Mesenchymal stem cell (in vitro differentiated cells and primary cell): ENCODE measurements around the gene CIDEC.
"Not testable (repeated sequence)": the region's sequence is repeated elsewhere in the genome, so short reads cannot be mapped to it uniquely, and the experiment has no call there.

Experiments used
- DNase-seq: peaks from one replicate; pipeline ENCODE4 v3.0.0-alpha.2; 2013
- H2AFZ ChIP-seq: one replicate; pipeline ENCODE4 v1.6.1; 2013; ENCODE audit warnings: low read depth, mild to moderate bottlenecking, control low read depth, inconsistent platforms, low read length, moderate library complexity
- H2AK5ac ChIP-seq: 2 replicates; pipeline ENCODE4 v1.6.1; 2013; ENCODE audit warnings: low read length, moderate library complexity, mild to moderate bottlenecking, inconsistent platforms; ENCODE audit not compliant: severe bottlenecking
- H2BK120ac ChIP-seq: one replicate; pipeline ENCODE4 v1.6.1; 2013; ENCODE audit warnings: low read depth, mild to moderate bottlenecking, inconsistent platforms, low read length, moderate library complexity
- H2BK12ac ChIP-seq, 2 experiments: one replicate each; pipeline ENCODE4 v1.6.1; 2013; ENCODE audit warnings: inconsistent platforms in 2 of 2, low read length in 2 of 2, mild to moderate bottlenecking in 2 of 2, moderate library complexity in 2 of 2, control low read depth in 1 of 2
- H2BK15ac ChIP-seq: one replicate; pipeline ENCODE4 v1.6.1; 2013; ENCODE audit warnings: mild to moderate bottlenecking, low read depth, inconsistent platforms; ENCODE audit not compliant: poor library complexity, severe bottlenecking
- H2BK5ac ChIP-seq: 2 replicates; pipeline ENCODE4 v1.6.1; 2013; ENCODE audit warnings: low read depth, mild to moderate bottlenecking, low read length, control low read depth, inconsistent platforms; ENCODE audit not compliant: poor library complexity, severe bottlenecking
- H3K14ac ChIP-seq, 2 experiments: one replicate each; pipeline ENCODE4 v1.6.1; 2013; ENCODE audit warnings: inconsistent platforms in 2 of 2, low read length in 2 of 2, control low read depth in 1 of 2, mild to moderate bottlenecking in 1 of 2, moderate library complexity in 1 of 2
- H3K18ac ChIP-seq, 2 experiments: one replicate each; pipeline ENCODE4 v1.6.1; 2013; ENCODE audit warnings: inconsistent platforms in 2 of 2, low read length in 2 of 2, control low read depth in 1 of 2, low read depth in 1 of 2, mild to moderate bottlenecking in 1 of 2
- H3K23ac ChIP-seq, 2 experiments: one replicate each; pipeline ENCODE4 v1.6.1; 2013; ENCODE audit warnings: inconsistent platforms in 2 of 2, low read length in 2 of 2, mild to moderate bottlenecking in 2 of 2, moderate library complexity in 2 of 2, control low read depth in 1 of 2
- H3K27ac ChIP-seq: 2 replicates; pipeline ENCODE4 v1.5.1; 2013; ENCODE audit warnings: mild to moderate bottlenecking, moderate library complexity, low read length, control low read depth, inconsistent platforms; ENCODE audit not compliant: poor library complexity, severe bottlenecking
- H3K27me3 ChIP-seq, 2 experiments: 2 replicates each; pipeline versions ENCODE4 v1.6.1 to v1.7.0; 2013; ENCODE audit warnings: low read length in 2 of 2, mild to moderate bottlenecking in 2 of 2, moderate library complexity in 2 of 2, control low read depth in 1 of 2, inconsistent platforms in 1 of 2; ENCODE audit not compliant: control insufficient read depth in 1 of 2, insufficient read depth in 1 of 2
- H3K36me3 ChIP-seq, 2 experiments: 2 replicates each; pipeline versions ENCODE4 v1.6.1 to v1.7.0; 2013; ENCODE audit warnings: low read length in 2 of 2, control low read depth in 1 of 2, inconsistent platforms in 1 of 2, low read depth in 1 of 2, mild to moderate bottlenecking in 1 of 2; ENCODE audit not compliant: insufficient read depth in 2 of 2, control insufficient read depth in 1 of 2
- H3K4ac ChIP-seq, 2 experiments: one replicate each; pipeline ENCODE4 v1.6.1; 2013; ENCODE audit warnings: inconsistent platforms in 2 of 2, low read length in 2 of 2, mild to moderate bottlenecking in 2 of 2, moderate library complexity in 2 of 2, control low read depth in 1 of 2, low read depth in 1 of 2
- H3K4me1 ChIP-seq: 2 replicates; pipeline ENCODE4 v1.6.1; 2013; ENCODE audit warnings: low read depth, low read length, control low read depth; ENCODE audit not compliant: control insufficient read depth, insufficient read depth
- H3K4me2 ChIP-seq: 2 replicates; pipeline ENCODE4 v1.6.1; 2013; ENCODE audit warnings: low read length, mild to moderate bottlenecking, inconsistent platforms; ENCODE audit not compliant: poor library complexity, severe bottlenecking
- H3K4me3 ChIP-seq, 2 experiments: 2 replicates each; pipeline versions ENCODE4 v1.5.1 to v1.7.0; 2013; ENCODE audit warnings: low read length in 2 of 2, mild to moderate bottlenecking in 2 of 2, control low read depth in 1 of 2, low read depth in 1 of 2; ENCODE audit not compliant: insufficient read depth in 1 of 2
- H3K79me1 ChIP-seq: replicated peaks from 2 replicates; pipeline ENCODE4 v1.6.1; 2013; ENCODE audit warnings: mild to moderate bottlenecking, control low read depth, low read length, inconsistent platforms; ENCODE audit not compliant: poor library complexity, severe bottlenecking
- H3K9ac ChIP-seq: 2 replicates; pipeline ENCODE4 v1.7.0; 2013; ENCODE audit warnings: mild to moderate bottlenecking, low read length, moderate library complexity
- H3K9me3 ChIP-seq: 2 replicates; pipeline ENCODE4 v1.7.0; 2013; ENCODE audit warnings: mild to moderate bottlenecking, low read length; ENCODE audit not compliant: control insufficient read depth
- H4K8ac ChIP-seq: one replicate; pipeline ENCODE4 v1.6.1; 2013; ENCODE audit warnings: inconsistent platforms, mild to moderate bottlenecking, low read length, moderate library complexity
- H4K91ac ChIP-seq: one replicate; pipeline ENCODE4 v1.6.1; 2013; ENCODE audit warnings: mild to moderate bottlenecking, low read length, inconsistent platforms
- WGBS: methylation state at CpG from one replicate; pipeline ENCODE4 v1.1.7; 2013; ENCODE audit warnings: mixed read lengths; 5-methylcytosine and 5-hydroxymethylcytosine counted together

The CIDEC gene

GRCh38 chr3:9900965-9901415, 20.9 kb upstream of the CIDEC start:
- peaks cover 26% of the 10 kb centered on the region for H3K4me1 ChIP-seq
- H3K27ac ChIP-seq, H2AFZ ChIP-seq, H2BK5ac ChIP-seq, H3K9ac ChIP-seq, H4K8ac ChIP-seq, H3K36me3 ChIP-seq, H3K4me2 ChIP-seq, H3K79me1 ChIP-seq, H3K4me3 ChIP-seq, H2BK120ac ChIP-seq, H3K27me3 ChIP-seq, H3K18ac ChIP-seq, H3K14ac ChIP-seq, H2AK5ac ChIP-seq, H2BK12ac ChIP-seq, DNase-seq, H3K9me3 ChIP-seq, H4K91ac ChIP-seq, H2BK15ac ChIP-seq, H3K4ac ChIP-seq, H3K23ac ChIP-seq: not testable (repeated sequence)
- 96% methylated on average over 5 of the region's 6 CpGs for WGBS

GRCh38 chr3:9899289-9899791, 19.3 kb upstream of the CIDEC start:
- Histone ChIP-seq H3K4me1 (peaks cover 26% of the 10 kb centered on the region), H3K4me2 (no peak overlapping the region), H3K23ac (no peak overlapping the region), H4K91ac (no peak overlapping the region), H3K27ac (no peak overlapping the region), H2BK15ac (no peak overlapping the region), H2AFZ (no peak overlapping the region), H3K4me3 (no peak overlapping the region), H2BK5ac (no peak overlapping the region), H2BK12ac (no peak overlapping the region), H3K27me3 (no peaks in the 10 kb centered on the region), H3K79me1 (peaks cover 8% of the 10 kb centered on the region), H2AK5ac (no peak overlapping the region), H3K9ac (no peak overlapping the region), H3K36me3 (peaks cover 0 to 5% of the 10 kb centered on the region in 2 experiments), H4K8ac (no peak overlapping the region), H3K14ac (no peak overlapping the region), H3K4ac (no peak overlapping the region), H2BK120ac (no peak overlapping the region), H3K18ac (no peak overlapping the region), H3K9me3 (no peaks in the 10 kb centered on the region)
- no peak for DNase-seq
- WGBS, result 73% methylated on average over 3 of the region's 3 CpGs

- WGBS, result 84% methylated on average over 8 of the region's 8 CpGs
- H3K14ac ChIP-seq, result no peak overlapping the region
These were observed 18.6 kb upstream of the CIDEC start for GRCh38 chr3:9898467-9899241.

More at GRCh38 chr3:9898467-9899241, 18.6 kb upstream of the CIDEC start:
- Histone ChIP-seq H3K36me3 (peaks cover 0 to 8% of the 10 kb centered on the region in 2 experiments), H4K8ac (no peak overlapping the region), H2BK12ac (peak overlapping the region in 1 of 2 experiments; percentile 60), H2BK120ac (no peak overlapping the region), H2BK5ac (no peak overlapping the region), H3K9me3 (no peaks in the 10 kb centered on the region), H2BK15ac (no peak overlapping the region), H4K91ac (peak overlapping the region; percentile 76), H3K9ac (no peak overlapping the region), H3K4me1 (peaks cover 28% of the 10 kb centered on the region), H3K4ac (no peak overlapping the region), H3K27ac (peak overlapping the region; percentile 76), H3K18ac (no peak overlapping the region), H3K27me3 (no peaks in the 10 kb centered on the region), H3K4me3 (no peak overlapping the region), H2AFZ (no peak overlapping the region), H3K23ac (no peak overlapping the region), H3K4me2 (no peak overlapping the region), H3K79me1 (peaks cover 9% of the 10 kb centered on the region), H2AK5ac (peak overlapping the region; percentile 99)
- no peak for DNase-seq
